GM06990 (cell line): Measurements from ENCODE around the gene GPR17.

Experiments used
- DNase-seq: peaks from one replicate; pipeline ENCODE4 v3.0.0-alpha.2; 2011; ENCODE audit not compliant: insufficient read length; ENCODE audit errors: extremely low read depth
- H3K27me3 ChIP-seq: replicated peaks from 2 replicates; pipeline ENCODE4 v1.6.0; 2011; ENCODE audit warnings: low read length; ENCODE audit not compliant: control insufficient read depth, insufficient read depth
- H3K36me3 ChIP-seq: 2 replicates; pipeline ENCODE4 v1.5.1; 2011; ENCODE audit warnings: low read length; ENCODE audit not compliant: control insufficient read depth, insufficient read depth
- H3K4me3 ChIP-seq: replicated peaks from 2 replicates; pipeline ENCODE4 v1.5.1; 2011; ENCODE audit warnings: low read depth, mild to moderate bottlenecking, control low read depth, low read length
- CTCF ChIP-seq: IDR thresholded peaks from 2 replicates; pipeline ENCODE4 v1.5.1; 2011; ENCODE audit warnings: low read length, control low read depth, mild to moderate bottlenecking, inconsistent platforms; ENCODE audit not compliant: insufficient read depth, poor library complexity, severe bottlenecking

The GPR17 gene

GRCh38 chr2:127630864-127631540, 15.0 kb upstream of the GPR17 start:
- Histone ChIP-seq H3K27me3 (no peaks in the 10 kb centered on the region), H3K36me3 (no peaks in the 10 kb centered on the region), H3K4me3 (no peak overlapping the region)
- no peak for DNase-seq
- TF ChIP-seq CTCF, result no peak

- Histone ChIP-seq H3K36me3 (no peaks in the 10 kb centered on the region), H3K4me3 (no peak overlapping the region), H3K27me3 (no peaks in the 10 kb centered on the region)
- no peak for DNase-seq
- no peak for TF ChIP-seq CTCF
Observed at GRCh38 chr2:127631541-127631996, 14.4 kb upstream of the GPR17 start.

GRCh38 chr2:127631997-127632581, 13.9 kb upstream of the GPR17 start:
- no peaks in the 10 kb centered on the region for H3K36me3 ChIP-seq
- DNase-seq, result no peak
- H3K27me3 ChIP-seq, result no peaks in the 10 kb centered on the region
- no peak overlapping the region for H3K4me3 ChIP-seq
- no peak for TF ChIP-seq CTCF

- TF ChIP-seq CTCF, result no peak
- no peaks in the 10 kb centered on the region for H3K36me3 ChIP-seq
- no peaks in the 10 kb centered on the region for H3K27me3 ChIP-seq
- peak; percentile 72 for DNase-seq
- H3K4me3 ChIP-seq, result no peak overlapping the region
Observed at GRCh38 chr2:127632592-127633489, 13.1 kb upstream of the GPR17 start.

GRCh38 chr2:127633556-127634065, 12.3 kb upstream of the GPR17 start:
- DNase-seq, result no peak

More at GRCh38 chr2:127633556-127634065, 12.3 kb upstream of the GPR17 start:
- Histone ChIP-seq H3K4me3 (no peak overlapping the region), H3K27me3 (no peaks in the 10 kb centered on the region), H3K36me3 (no peaks in the 10 kb centered on the region)
- no peak for TF ChIP-seq CTCF
